Right atrium auricular region (tissue), 2 donors: ENCODE measurements around the gene DPYD. TPM values are rescaled to one million over a fixed set of nuclear protein-coding genes. Genes with fewer than 3 reads are reported as not detected.

Experiments used
- DNase-seq: peaks from one replicate; pipeline ENCODE4 v3.0.0-alpha.2; 2019; ENCODE audit warnings: low spot score
- H3K27ac ChIP-seq, 2 donors: fragments of 200-600 bp; sonication (generic); 1 replicate in 1 of 2; 2 replicates in 1 of 2; pipeline ENCODE4 v1.5.1; 2016 to 2019
- H3K27me3 ChIP-seq, 2 donors: fragments of 200-600 bp; sonication (generic); one replicate each; pipeline versions ENCODE4 v1.5.1 to v1.6.0; 2017 to 2019
- H3K36me3 ChIP-seq: fragments of 200-600 bp; sonication (generic); one replicate; pipeline ENCODE4 v1.5.1; 2016
- H3K4me1 ChIP-seq, 2 donors: fragments of 200-600 bp; sonication (generic); one replicate each; pipeline versions ENCODE4 v1.5.1 to v1.6.0; 2017 to 2019
- H3K4me3 ChIP-seq, 2 donors: fragments of 200-600 bp; sonication (generic); 1 replicate in 1 of 2; 2 replicates in 1 of 2; pipeline ENCODE4 v1.5.1; 2017 to 2019; ENCODE audit warnings: mild to moderate bottlenecking in 1 of 2, moderate library complexity in 1 of 2
- H3K9me3 ChIP-seq, 2 donors: fragments of 200-600 bp; sonication (generic); one replicate each; pipeline ENCODE4 v1.5.1; 2019
- CTCF ChIP-seq, 2 donors: fragments of 200-600 bp; sonication (generic); IDR thresholded peaks; one replicate each; pipeline ENCODE4 v1.5.1; 2019; ENCODE audit warnings: antibody characterized with exemption in 2 of 2
- total RNA-seq, 2 donors: library from RNA; depleted of rRNA; stranded (reverse); fragments of >200 nt; gene quantifications; one replicate each; pipeline ENCODE4 v1.1.0, GENCODE V29; 2016

DPYD gene
- total RNA-seq, 2 donors from 2014 or later: 11.3 to 14.5 TPM

GRCh38 chr1:97200595-97200994, 720.2 kb downstream of the DPYD start:
- no peak for DNase-seq
- Histone ChIP-seq H3K4me3 (no peak overlapping the region), H3K9me3 (no peaks in the 10 kb centered on the region), H3K36me3 (no peaks in the 10 kb centered on the region), H3K27ac (no peak overlapping the region), H3K4me1 (peaks cover 0 to 5% of the 10 kb centered on the region in 2 donors), H3K27me3 (no peaks in the 10 kb centered on the region)
- TF ChIP-seq CTCF (IDR thresholded peaks at IDR 0.05): no peak

- Histone ChIP-seq H3K4me1 (no peaks in the 10 kb centered on the region), H3K36me3 (peaks cover 9% of the 10 kb centered on the region), H3K27ac (no peak overlapping the region), H3K4me3 (no peak overlapping the region), H3K9me3 (no peaks in the 10 kb centered on the region), H3K27me3 (no peaks in the 10 kb centered on the region)
- DNase-seq: no peak
- no peak for TF ChIP-seq CTCF (IDR thresholded peaks at IDR 0.05)
These were observed 723.9 kb downstream of the DPYD start for GRCh38 chr1:97196825-97197516.

GRCh38 chr1:97192872-97193572, 727.8 kb downstream of the DPYD start:
- no peaks in the 10 kb centered on the region for H3K9me3 ChIP-seq
- H3K27me3 ChIP-seq: no peaks in the 10 kb centered on the region
- peaks cover 9% of the 10 kb centered on the region for H3K36me3 ChIP-seq
- H3K27ac ChIP-seq: no peak overlapping the region
- no peak overlapping the region for H3K4me3 ChIP-seq
- TF ChIP-seq CTCF (IDR thresholded peaks at IDR 0.05): no peak
- no peak for DNase-seq
- H3K4me1 ChIP-seq: no peaks in the 10 kb centered on the region

- H3K9me3 ChIP-seq: no peaks in the 10 kb centered on the region
- no peaks in the 10 kb centered on the region for H3K27me3 ChIP-seq
- no peaks in the 10 kb centered on the region for H3K4me1 ChIP-seq
- no peak overlapping the region for H3K27ac ChIP-seq
- TF ChIP-seq CTCF (IDR thresholded peaks at IDR 0.05): no peak
- DNase-seq: no peak
- H3K4me3 ChIP-seq: no peak overlapping the region
- peaks cover 9% of the 10 kb centered on the region for H3K36me3 ChIP-seq
These were observed 730.5 kb downstream of the DPYD start for GRCh38 chr1:97190326-97190725.

- Histone ChIP-seq H3K36me3 (no peaks in the 10 kb centered on the region), H3K27me3 (no peaks in the 10 kb centered on the region), H3K9me3 (no peaks in the 10 kb centered on the region), H3K4me1 (no peaks in the 10 kb centered on the region), H3K27ac (no peak overlapping the region), H3K4me3 (no peak overlapping the region)
- no peak for TF ChIP-seq CTCF (IDR thresholded peaks at IDR 0.05)
- DNase-seq: no peak
These were observed 734.5 kb downstream of the DPYD start for GRCh38 chr1:97186381-97186780.
